Right kidney (tissue), 1 donor: Measurements from ENCODE around the gene ABHD8.
A peak's percentile ranks its signal among the peaks of the same experiment; 100 is the strongest.

Source experiments
- DNase-seq: peaks from one replicate; pipeline ENCODE4 v3.0.0-alpha.2; 2016

Gene ABHD8

GRCh38 chr19:17266589-17266974, 36.6 kb downstream of the ABHD8 start:
- DNase-seq, result no peak

- no peak for DNase-seq
These were observed 37.2 kb downstream of the ABHD8 start for GRCh38 chr19:17266026-17266425.

GRCh38 chr19:17264641-17264979, 38.6 kb downstream of the ABHD8 start, which contains the start of gene USHBP1:
TSS of gene USHBP1 (minus strand) at chr19:17264745. CDS start at chr19:17264299, 446 bp downstream.
- DNase-seq, result no peak

GRCh38 chr19:17263712-17264640, 39.2 kb downstream of the ABHD8 start:
- no peak for DNase-seq

- DNase-seq, result no peak
These were observed 40.7 kb downstream of the ABHD8 start for GRCh38 chr19:17262557-17262956.

GRCh38 chr19:17260842-17261325, 42.3 kb downstream of the ABHD8 start:
- DNase-seq, result no peak

- no peak for DNase-seq
These were observed 43.3 kb downstream of the ABHD8 start for GRCh38 chr19:17259934-17260333.

- DNase-seq, result no peak
These were observed 44.0 kb downstream of the ABHD8 start for GRCh38 chr19:17259118-17259780.

GRCh38 chr19:17256130-17256529, 47.1 kb downstream of the ABHD8 start:
- DNase-seq, result no peak

- DNase-seq, result no peak
These were observed 48.0 kb downstream of the ABHD8 start for GRCh38 chr19:17255150-17255621.

- DNase-seq, result no peak
These were observed 48.6 kb downstream of the ABHD8 start for GRCh38 chr19:17254636-17255035.

- DNase-seq, result no peak
These were observed 53.2 kb downstream of the ABHD8 start for GRCh38 chr19:17249887-17250548.

- DNase-seq, result no peak
These were observed 55.0 kb downstream of the ABHD8 start for GRCh38 chr19:17248011-17248776.

- no peak for DNase-seq
These were observed 56.4 kb downstream of the ABHD8 start for GRCh38 chr19:17246681-17247425.

- no peak for DNase-seq
These were observed 57.7 kb downstream of the ABHD8 start, which contains the start of gene NR2F6 for GRCh38 chr19:17245535-17245984. TSS of gene NR2F6 (minus strand) at chr19:17245919. CDS start at chr19:17245220, 699 bp downstream.

- DNase-seq, result peak; percentile 61
These were observed 58.3 kb downstream of the ABHD8 start for GRCh38 chr19:17244618-17245534.

- DNase-seq, result peak; percentile 71
These were observed 59.2 kb downstream of the ABHD8 start for GRCh38 chr19:17243830-17244617.

GRCh38 chr19:17243211-17243829, 59.9 kb downstream of the ABHD8 start:
- DNase-seq, result no peak
